NCI-H1417 treated with DMSO at 0.1 percent for 48 hours (cell line): Measurements from ENCODE around the gene OLFML1.

ENCODE experiments used
- DNase-seq: peaks from one replicate; lab custom pipeline; 2025; lab: John Stamatoyannopoulos, UW

The OLFML1 gene

DNA sequence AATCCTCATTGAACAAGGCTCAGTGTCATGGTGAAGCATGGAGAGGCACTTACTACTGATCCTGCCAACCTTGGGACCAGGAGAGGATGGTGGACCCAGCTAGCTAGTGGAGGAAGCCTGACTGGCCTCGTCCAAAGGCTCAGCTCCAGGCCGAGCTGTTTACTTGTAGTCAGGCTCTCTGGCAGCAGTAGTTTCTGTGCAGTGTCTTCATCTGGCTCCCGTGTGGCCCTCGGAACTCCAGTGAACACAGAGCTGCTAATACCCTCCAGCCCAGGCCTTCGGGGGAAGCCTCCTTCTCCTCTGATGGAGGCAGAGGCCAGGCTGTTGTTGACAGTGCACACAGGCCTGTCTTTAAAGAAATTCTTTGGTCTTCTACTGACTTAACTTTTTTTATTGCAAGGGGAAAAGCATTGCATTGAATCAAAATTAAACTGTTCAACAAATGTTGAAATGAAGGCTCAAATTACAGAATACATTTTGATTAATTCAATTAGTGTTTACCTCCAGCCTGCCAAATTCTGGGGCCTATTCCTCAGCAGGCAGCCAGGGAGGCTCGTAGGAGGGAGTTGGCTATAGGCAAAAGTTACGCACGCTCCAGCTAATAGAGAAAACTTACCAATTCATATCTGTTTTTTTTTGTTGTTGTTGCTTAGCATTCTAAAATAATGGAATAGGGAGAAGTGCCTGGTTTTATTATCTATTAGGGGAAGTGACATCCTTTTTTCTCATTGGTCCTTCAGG, 47.3 kb downstream of the OLFML1 start:
- no peak for DNase-seq

DNA sequence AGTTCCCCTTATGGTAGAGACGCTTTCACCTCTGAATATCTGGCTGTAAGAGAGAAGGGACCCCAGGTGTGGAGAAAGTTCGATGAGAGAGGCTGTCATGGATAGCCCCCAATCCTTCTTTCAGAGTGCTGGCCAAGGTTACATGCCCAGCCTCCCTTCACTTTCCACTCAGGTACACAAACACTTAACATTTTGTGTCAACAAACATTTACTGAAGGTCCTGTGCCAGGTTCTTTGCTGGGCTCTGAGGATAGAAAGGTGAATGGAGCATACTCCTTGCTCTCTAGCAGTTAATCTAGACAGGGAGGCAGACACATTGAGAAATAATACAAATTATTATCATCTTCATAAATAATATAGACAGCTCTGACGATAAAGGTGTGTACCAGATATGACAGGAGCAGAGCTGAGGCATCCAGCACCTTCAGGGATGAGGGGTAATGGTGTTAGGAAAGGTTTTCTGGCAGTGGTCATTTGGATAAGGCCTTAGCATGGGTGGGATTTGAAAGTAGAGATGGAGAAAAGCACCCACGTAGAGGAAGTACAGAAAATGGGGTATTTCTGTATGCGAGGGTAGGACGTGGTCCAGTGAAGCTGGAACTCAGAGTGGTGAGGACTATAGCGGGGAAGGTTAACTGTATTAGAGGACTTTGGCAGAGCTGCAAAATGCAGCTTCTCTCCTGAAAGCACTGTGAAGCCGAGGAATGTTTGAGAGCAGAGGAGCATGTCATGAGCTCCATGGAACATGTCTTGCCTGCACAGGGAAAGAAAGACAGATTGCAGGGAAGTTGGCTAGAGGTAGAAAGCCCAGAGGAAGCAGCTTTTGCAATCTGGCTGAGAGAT, 48.1 kb downstream of the OLFML1 start:
- no peak for DNase-seq

DNA sequence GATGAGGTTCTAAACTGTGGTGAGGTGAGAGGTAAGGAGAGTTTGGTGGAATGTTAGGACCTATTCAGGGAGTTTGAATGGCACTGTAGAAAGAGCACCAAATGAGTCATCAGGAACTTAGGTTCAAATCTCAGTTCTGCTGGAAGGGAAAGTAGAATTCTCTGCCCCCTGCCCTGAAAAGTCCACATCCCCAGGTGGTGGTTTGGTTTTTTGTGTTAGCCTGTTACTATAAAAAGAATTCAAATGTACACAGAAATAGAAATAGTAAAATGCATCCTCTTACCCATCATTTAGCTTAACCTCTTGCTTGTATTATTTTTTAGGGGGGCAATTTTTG, 48.7 kb downstream of the OLFML1 start:
- no peak for DNase-seq

DNA sequence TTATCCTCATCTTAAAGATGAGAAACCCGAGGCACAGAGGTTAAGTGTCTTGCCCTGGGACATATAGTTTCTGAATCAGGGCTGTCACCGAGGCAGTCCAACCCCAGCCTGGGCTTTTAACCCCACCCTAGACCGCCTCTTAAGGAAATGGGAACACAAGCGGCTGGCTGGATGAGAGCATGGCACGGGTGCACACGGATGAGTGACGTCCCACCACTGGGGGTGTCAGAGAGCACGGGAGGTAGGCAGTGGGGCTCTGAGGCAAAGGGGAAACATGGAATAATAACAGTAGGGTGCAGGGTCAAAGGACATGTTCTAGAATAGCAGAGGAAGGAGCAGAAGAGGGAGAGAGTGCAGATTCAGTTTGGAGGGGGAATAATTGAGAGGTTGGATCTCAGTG, 50.8 kb downstream of the OLFML1 start:
- DNase-seq, result no peak

DNA sequence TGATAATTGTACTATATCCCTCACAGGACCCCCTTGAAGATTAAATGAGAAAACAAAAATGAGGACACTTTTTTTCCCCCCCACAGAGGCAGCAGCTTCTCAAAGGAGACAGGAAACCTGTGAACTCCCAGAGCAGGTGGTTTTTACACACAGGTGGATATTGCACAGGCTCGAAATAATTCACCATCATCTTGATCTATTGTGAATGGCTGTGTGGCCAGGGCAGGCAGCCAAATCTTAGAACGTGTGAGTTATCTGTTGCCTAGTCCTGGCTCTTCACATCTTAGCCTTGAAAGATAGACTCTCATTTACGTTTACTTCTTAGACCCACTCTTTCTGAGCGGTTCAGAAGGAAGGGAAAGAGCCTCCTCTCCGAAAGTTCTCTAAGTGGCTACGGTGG, 52.0 kb downstream of the OLFML1 start:
- DNase-seq, result no peak

DNA sequence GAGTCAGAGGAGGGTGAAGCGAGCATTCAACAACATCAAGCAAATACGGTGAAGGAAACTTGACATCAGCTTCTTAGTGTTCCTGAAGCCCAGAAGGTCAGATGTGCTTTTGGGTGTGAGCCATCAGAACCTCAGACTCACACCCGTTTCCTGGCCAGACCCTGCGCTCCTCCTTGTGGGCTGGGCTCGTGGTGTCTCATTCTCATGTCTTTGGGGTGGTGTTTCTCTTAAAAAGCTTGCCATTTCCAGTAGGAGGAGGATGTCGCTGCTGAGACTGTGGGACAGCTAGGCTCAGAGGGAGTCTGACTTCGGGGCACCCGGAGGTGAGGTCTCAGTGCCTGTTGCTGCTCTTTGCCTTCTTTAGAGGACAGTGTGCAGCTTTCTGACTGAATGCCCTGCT, 52.7 kb downstream of the OLFML1 start:
- DNase-seq, result no peak

DNA sequence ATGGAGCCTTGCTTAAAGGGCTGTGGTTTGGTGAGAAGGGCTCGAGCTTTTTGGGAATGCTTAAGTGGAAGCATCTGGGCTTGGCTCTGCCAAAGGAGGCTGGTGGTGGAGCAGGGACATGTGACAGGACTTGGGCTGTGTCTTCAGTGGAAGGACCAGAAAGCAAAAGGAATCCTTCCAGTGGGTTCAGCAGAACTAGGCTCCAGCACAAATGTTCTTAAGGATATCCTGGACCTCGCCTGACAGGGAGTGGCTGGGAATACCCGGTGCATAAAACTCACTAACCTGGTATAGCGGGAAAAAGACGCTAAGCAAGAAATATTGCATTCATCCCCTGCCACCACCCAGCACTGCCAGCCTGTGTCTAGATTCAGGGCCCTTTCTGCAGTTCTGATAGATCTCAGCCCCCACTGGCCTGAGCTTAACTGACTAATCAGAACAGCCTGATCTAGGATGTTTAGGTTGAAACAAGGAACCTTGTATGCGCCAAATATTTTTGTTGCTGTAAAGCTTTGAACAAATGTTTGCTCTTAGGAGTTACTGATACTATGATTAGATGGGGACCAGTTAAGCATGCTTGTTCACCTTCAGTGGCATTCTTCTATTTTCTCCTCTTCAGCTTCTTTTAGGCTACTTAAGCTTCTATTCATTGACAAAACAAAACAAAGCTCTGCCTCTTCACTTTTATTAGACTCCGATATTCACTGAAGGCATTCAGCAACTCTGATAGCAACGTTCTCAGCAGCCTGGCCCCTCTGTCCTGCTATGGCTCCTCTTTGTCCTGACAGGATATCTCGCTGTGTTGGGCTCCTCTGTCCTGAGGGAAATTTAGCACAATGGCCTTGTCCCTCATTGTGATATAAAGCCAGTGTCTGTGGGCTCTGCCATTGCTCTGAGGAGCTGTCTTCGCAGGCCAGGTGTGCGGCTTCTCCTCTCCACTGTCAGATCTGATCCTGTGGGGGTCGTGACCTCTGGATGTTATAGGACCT, 53.5 kb downstream of the OLFML1 start:
- DNase-seq, result no peak

DNA sequence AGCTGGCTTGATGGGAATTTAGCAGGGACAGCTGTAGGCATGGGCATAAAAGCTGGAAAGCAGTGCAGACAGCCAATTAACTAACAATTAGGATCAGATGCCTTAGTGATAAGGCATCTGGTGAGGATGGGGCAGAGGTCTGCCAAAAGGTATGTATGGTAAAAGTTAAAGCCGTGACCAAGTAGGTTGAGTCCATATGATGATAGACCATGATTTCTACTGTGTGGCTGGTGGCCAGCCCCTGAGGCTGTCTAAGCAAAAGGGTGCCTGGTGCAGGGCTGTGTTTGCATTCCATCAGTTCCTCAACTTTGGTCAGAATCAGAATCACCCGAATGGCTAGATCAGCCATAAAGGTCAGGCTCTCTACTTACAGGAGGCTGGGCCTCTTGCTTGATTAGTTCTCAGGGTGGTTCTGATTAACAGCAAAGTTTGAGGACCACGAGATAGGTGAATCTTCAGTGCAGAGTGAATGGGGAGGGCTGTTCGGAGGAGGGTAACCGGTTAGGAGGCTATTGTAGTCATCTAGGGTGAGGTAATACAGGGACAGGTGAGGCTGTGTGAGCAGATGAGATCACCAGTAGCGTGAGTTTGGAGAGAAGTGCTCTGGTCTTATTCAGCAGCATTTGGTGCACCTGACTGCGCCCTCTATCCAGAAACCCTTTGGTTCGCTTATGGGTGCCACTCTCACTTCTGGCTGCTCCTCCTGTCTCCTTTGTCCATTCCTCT, 55.7 kb downstream of the OLFML1 start:
- DNase-seq, result no peak

DNA sequence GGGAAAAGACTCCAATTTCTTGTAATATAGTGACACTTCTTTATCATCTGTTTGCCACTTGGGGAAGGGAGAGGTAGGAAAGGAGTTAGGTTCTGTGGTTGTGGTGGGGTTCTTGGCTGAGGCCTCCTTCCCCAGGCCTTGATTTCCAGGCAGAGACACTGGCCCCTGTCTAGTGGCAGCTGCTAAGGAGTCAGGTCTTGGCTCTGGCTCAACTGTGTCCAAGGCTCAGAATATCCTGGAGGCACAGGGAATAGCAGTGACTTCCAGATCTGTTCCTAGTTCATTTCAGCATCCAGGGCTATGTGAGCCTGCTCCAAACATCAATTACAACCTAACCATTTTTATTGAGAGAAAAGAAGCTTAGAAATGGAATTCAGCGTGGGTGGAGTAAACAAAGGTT, 58.0 kb downstream of the OLFML1 start:
- DNase-seq, result no peak

DNA sequence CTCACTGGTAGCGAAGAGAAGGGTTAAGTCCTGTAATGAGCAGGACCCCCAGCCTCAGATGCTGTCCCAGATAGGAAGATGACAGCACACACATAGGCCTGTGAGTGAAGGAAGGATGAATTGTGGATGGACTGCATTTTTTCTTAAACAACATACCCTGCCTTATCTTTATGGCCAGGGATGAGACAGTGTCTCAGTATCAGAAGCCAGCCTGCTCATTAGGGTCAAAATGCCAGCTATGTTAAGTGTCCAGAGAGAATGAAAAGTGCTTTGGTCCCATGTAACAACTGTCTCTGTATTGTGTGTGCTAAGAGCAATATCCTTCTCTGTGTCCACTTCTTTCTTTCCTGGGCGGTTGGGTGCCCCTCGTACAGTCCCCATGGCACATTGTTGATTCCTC, 58.7 kb downstream of the OLFML1 start:
- DNase-seq, result no peak

DNA sequence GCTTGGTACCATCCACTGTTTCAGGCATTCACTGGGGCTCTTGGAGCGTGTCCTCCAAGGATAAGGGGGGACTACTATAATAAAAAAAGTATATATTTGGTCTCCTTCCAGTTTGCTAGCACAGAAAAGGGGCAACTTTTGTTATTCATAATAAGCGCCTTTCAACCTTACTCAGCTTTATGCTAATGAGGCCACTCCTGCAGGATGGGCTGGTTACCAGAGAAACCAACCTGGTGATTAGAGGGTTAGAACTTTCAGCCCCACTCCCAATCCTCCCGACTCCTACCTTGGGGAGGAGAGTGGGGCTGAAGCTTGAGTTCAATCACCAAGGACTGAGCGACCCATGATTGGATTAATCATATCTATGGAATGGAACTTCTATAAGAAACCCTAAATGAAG, 60.3 kb downstream of the OLFML1 start:
- DNase-seq, result no peak

DNA sequence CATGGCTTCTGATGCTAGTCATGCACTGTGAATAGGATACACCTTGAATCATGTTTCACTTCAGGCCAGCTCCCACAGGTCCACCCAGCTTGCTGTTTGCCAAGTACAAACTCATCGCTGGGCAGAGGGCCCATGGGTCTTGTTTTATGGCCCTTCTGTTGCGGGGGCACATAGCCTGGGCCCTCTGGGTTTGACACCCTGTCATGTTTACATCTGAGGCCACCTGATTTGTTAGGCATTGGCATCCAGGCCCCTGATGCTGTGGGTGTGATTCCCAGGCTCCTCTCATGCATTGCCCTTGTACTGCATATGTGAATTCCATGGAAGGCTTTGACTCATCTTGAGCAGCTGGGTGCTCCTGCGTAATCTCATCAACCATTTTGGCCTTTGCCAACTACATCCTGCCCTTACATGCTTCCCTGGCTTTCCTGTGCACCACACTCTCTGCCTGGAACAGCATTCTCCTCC, 61.1 kb downstream of the OLFML1 start:
- DNase-seq, result no peak

DNA sequence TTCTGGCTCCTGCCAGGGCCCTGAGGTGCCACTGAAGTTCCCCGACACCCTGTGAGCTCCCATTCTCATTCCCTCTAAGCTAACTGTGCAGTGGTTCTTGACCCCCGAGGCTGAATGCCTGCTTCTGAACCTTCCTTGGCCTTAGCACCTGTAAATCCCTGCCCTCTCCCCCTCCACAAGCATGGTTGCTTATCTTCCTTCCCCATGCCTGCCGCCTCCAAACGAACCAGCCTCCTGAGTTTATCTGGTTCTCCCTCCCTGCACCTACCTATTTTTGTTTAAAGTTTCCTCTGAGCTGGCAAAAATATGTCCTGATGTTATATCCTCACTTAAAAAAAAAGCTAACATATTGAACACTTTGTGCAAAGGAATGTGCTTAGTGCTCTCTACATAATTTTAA, 62.4 kb downstream of the OLFML1 start:
- no peak for DNase-seq

DNA sequence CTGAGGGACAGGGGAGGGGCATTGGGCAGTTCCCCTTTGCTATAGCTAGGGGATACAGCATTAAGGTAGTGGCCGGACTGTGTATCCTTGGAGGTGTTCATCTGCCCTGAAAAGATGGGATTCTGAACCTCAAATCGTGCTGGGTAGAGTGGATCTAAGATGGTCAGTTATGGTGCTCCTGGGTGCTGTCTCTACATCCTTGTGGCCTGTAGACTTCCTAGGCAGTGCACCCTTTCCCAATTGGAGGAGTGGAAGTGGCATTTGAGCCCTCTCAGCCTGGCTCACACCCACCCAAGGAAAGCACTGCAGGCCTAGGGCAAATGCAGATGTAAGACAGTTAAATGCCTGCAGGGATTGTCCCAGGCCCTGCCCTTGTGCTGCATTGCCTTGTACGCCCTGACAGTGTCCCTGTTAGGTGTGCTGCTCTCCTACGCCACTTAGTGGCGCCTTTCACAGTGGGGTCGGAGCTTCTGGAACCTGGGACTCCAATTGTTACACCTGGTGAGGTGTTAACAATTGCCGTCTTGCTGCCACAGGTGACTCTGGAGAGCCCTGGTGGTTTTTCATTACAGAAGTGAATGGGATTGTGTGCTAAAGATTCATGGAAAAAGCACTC, 63.5 kb downstream of the OLFML1 start:
- DNase-seq, result no peak

DNA sequence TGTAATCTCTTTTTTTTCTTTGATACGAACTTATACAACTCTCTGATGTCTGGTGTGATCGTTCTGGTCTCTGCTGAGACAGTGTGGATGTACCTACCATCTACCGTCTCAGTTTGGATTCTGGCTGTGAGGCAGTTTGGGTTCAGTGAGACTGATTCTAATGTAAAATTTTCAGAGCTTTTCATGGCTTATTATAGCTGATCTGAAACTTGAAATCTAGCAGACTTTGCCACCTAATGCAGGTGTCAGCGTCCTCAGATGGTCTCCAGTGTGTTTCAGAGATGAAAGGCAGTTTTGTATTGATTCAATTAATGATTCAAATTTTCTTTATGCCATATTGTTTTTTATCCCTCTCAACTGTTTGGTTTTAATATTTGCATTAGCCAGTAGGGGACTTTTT, 64.4 kb downstream of the OLFML1 start:
- DNase-seq, result no peak

DNA sequence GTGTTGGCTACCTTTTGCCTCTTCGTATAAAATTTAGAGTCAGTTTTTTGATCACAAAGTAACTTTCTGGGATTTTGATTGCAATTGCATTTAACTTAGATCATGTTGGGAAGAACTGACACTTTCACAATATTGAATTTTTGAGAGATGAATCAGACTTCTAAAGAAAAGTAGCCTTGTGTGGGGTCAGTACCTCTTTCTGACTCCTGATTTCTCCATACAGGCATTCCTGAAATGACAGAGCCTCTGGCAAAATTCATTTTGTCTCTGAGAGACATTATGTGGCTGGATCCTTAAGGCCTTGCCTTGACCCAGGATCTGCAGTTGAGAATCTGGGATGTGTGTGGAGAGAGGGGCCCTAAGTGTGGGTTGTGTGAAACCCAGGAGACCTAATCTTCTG, 66.3 kb downstream of the OLFML1 start:
- DNase-seq, result no peak

DNA sequence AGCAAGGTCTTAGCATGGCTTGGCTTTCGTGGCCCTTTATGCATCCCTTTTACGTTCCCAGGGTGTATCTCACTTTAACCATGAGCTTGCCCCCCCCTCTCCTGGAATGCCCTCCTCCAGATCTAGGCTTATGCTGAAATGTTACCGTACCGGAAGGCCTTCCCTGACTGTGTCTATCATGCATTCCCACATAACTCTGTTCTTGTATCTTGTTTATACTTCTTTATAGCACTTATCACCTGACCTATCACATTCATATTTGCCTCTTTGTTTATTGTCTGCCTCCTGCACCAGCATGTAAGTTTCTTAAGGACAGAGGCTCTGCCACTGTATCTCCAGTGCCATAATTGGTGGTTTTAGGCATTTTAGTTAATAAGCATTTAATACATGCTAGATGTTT, 67.4 kb downstream of the OLFML1 start:
- no peak for DNase-seq

DNA sequence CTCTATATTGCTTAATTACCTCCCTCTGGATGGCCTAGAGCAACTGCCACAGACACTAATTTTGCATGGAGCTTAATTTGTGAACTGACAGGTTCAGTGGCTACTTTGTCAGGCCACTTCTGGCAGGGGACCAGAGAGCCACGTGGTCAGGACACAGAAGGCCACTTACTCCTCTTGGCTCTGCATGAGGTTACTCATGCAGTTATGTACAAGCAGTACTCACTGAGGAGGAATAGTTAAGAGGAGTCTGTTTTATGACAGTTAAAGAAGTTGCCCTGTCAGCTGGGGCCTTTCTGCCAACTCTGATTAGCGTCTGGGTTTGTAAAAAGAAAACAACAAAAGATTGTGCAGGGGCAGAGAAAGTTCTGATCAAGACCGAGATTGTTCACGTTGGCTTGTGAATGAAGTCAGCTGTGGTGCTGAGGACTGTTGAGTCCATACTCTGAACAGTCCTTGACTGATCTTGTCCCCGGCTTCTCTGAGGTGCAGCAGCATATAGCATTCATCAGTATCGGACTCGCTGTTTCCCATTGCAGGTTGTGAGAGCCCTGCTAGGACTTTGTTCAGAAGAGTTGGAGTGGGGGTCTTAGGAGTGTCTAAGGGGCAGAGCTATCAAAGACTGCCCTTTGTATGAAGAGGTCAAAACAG, 69.9 kb downstream of the OLFML1 start:
- no peak for DNase-seq

DNA sequence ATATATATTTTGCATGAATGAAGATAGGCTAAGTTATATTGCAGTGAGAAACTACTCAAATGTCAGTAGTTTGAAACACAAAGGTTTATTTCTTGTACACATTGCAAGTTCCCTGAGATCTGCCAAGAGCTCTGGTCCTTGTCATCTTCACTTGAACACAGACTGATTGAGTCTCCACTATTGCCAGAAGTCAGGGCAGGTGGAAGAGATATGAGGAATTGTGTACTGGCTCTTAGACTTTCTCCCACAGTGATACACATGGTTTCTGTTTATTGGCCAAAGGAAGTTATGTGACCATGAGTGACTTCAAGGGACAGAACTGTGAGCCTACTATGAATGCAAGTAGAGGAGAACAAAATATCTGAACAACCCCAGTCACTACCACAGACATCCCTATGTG, 72.7 kb downstream of the OLFML1 start:
- DNase-seq, result no peak

DNA sequence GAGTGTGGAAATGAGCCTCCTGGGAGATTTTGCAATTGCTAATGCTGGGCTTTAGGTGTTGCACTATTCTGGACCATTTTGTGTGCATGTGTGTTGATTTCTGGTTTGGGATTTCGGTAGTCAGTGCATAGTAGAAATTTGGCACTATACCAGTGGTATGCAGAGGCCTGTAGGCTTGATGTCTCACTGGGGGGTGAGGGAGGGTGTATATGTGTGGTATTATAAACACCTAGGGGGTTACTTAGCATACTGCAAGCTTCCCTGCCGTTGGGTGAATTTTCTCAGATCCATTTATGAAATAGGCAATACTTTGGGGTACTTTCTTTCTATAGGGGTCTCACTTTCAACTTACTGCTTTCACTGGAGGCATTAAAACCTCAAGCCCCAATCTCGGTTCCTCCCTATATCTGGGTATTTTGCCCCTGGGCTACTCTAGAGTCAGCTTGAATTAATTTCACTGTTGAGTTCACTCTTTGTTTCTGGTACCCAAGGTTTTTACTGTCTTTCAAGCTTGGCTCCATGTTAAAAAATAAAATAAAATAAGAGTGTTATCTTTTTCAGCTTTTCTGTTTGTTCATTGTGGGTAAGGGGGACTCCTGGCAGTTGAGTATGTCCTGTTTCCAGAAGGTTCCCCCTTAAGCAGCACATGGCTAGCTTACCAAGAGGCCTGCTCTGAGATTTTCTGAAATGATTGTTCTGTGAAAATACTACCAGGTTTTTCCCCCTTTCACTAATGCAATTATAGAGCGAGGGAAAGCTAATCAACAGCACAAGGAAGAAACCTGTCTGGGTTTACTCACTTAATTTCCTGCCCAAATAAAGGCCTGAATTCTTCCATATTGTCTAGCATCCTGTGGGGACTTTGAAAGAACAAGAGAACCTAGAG, 74.3 kb downstream of the OLFML1 start:
- no peak for DNase-seq
